CD4-positive, alpha-beta T cell (primary cell): Measurements from ENCODE around the gene DPEP2. TPM values are rescaled to one million over a fixed set of nuclear protein-coding genes. Genes with fewer than 3 reads are reported as not detected.

Experiments
- ATAC-seq: fragments of 200-7000 bp; cut with Tn5 transposase; one replicate; pipeline ENCODE4 v1.10.0; 2022; ENCODE audit warnings: mild to moderate bottlenecking; ENCODE audit not compliant: poor library complexity
- CTCF ChIA-PET: fragments of 350-600 bp; sonication (Branson Sonifier 250); formaldehyde crosslinking; loops from one replicate; lab custom pipeline; 2021; ENCODE audit warnings: antibody characterized with exemption, inconsistent platforms; lab: Charles Lee
- POLR2A ChIA-PET: fragments of 350-600 bp; sonication (Branson Sonifier 250); formaldehyde crosslinking; loops from one replicate; lab custom pipeline; 2021; ENCODE audit warnings: antibody characterized with exemption, inconsistent platforms; lab: Charles Lee
- DNase-seq, 14 experiments: peaks; one replicate each; pipeline ENCODE4 v3.0.0-alpha.2; 2013 to 2020; ENCODE audit warnings: mixed read lengths in 2 of 14
- H3K27ac ChIP-seq, 2 donors: one replicate each; pipeline versions ENCODE4 v1.5.1 to v1.7.0; 2013; ENCODE audit warnings: low read length in 2 of 2, low read depth in 1 of 2, mild to moderate bottlenecking in 1 of 2
- H3K27me3 ChIP-seq, 2 experiments: 1 replicate in 1 of 2; 2 replicates in 1 of 2; pipeline versions ENCODE4 v1.6.1 to v1.7.0; 2013; ENCODE audit warnings: low read length in 2 of 2, control low read depth in 1 of 2, mild to moderate bottlenecking in 1 of 2, moderate library complexity in 1 of 2; ENCODE audit not compliant: insufficient read depth in 2 of 2, control insufficient read depth in 1 of 2
- H3K36me3 ChIP-seq: one replicate; pipeline ENCODE4 v1.6.1; 2013; ENCODE audit warnings: low read length, control low read depth; ENCODE audit not compliant: insufficient read depth
- H3K4me1 ChIP-seq: one replicate; pipeline ENCODE4 v1.6.1; 2013; ENCODE audit warnings: low read length, control low read depth; ENCODE audit not compliant: insufficient read depth
- H3K4me3 ChIP-seq: one replicate; pipeline ENCODE4 v1.5.1; 2013; ENCODE audit warnings: mild to moderate bottlenecking, low read length, moderate library complexity
- H3K9me3 ChIP-seq, 2 experiments: 1 replicate in 1 of 2; 2 replicates in 1 of 2; pipeline versions ENCODE4 v1.6.1 to v1.7.0; 2013; ENCODE audit warnings: low read length in 2 of 2, mild to moderate bottlenecking in 2 of 2, control low read depth in 1 of 2, moderate library complexity in 1 of 2; ENCODE audit not compliant: control insufficient read depth in 1 of 2, insufficient read depth in 1 of 2
- H3K27ac Mint-ChIP-seq: one replicate; pipeline ENCODE4 v1.8.0; 2020; ENCODE audit warnings: mixed read lengths
- H3K27me3 Mint-ChIP-seq: one replicate; pipeline ENCODE4 v1.8.0; 2021; ENCODE audit warnings: mixed read lengths
- H3K36me3 Mint-ChIP-seq: one replicate; pipeline ENCODE4 v1.8.0; 2021; ENCODE audit warnings: low read depth, mixed read lengths
- H3K4me1 Mint-ChIP-seq: one replicate; pipeline ENCODE4 v1.8.0; 2021; ENCODE audit warnings: low read depth, mixed read lengths
- H3K4me3 Mint-ChIP-seq: one replicate; pipeline ENCODE4 v1.8.0; 2020; ENCODE audit warnings: mild to moderate bottlenecking, mixed read lengths
- H3K9me3 Mint-ChIP-seq: one replicate; pipeline ENCODE4 v1.8.0; 2020; ENCODE audit warnings: mixed read lengths
- CTCF ChIP-seq: fragments of 200-600 bp; IDR thresholded peaks from one replicate; pipeline ENCODE4 v1.8.0; 2022; ENCODE audit warnings: antibody characterized with exemption, mild to moderate bottlenecking
- intact Hi-C, 2 experiments: fragments of 100-400 bp; cut with DNase I in 1 of 2; cut with micrococcal nuclease in 1 of 2; formaldehyde crosslinking; loops; one replicate each; pipeline versions ENCODE4 v1.15.1 to v1.9.0; 2023 to 2025; cut with DNase I, micrococcal nuclease
- total RNA-seq, 174 experiments: library from RNA in 2 of 174; stranded (reverse) in 2 of 174; gene quantifications; one replicate each; pipeline ENCODE4 v1.2.3 and lab custom pipeline; 2021 to 2026

Gene DPEP2
- total RNA-seq, 2 experiments from 2014 or later = 42.2 to 43.5 TPM

GRCh38 chr16:67946128-67946569, 53.1 kb downstream of the DPEP2 start:
- H3K36me3 ChIP-seq = peaks cover 50% of the 10 kb centered on the region

GRCh38 chr16:67945392-67945933, 53.8 kb downstream of the DPEP2 start:
- H3K4me1 Mint-ChIP-seq = peaks cover 14% of the 10 kb centered on the region
- no peak overlapping the region for H3K4me3 ChIP-seq
- peaks cover 46% of the 10 kb centered on the region for H3K36me3 ChIP-seq
- no peak for DNase-seq
- no peaks in the 10 kb centered on the region for H3K27me3 Mint-ChIP-seq
- H3K4me1 ChIP-seq = peaks cover 27% of the 10 kb centered on the region
- H3K9me3 ChIP-seq = no peaks in the 10 kb centered on the region
- H3K9me3 Mint-ChIP-seq = no peaks in the 10 kb centered on the region
- intact Hi-C loops = no loop called here
- no peak overlapping the region for H3K27ac Mint-ChIP-seq
- H3K27ac ChIP-seq = no peak overlapping the region
- H3K27me3 ChIP-seq = no peaks in the 10 kb centered on the region
- CTCF ChIA-PET = no interaction called here
- no peak overlapping the region for H3K4me3 Mint-ChIP-seq
- H3K36me3 Mint-ChIP-seq = peaks cover 15% of the 10 kb centered on the region
- POLR2A ChIA-PET = interaction anchor here (1.2 kb wide), 1 partner anchor 10 kb away, joined by 5 read pairs; the partner anchor contains the start of gene PSMB10
- ATAC-seq = no peak
- no peak for TF ChIP-seq CTCF

More at GRCh38 chr16:67946128-67946569, 53.1 kb downstream of the DPEP2 start:
- H3K4me3 Mint-ChIP-seq = no peak overlapping the region
- no peaks in the 10 kb centered on the region for H3K27me3 ChIP-seq
- no peak overlapping the region for H3K27ac ChIP-seq
- H3K27ac Mint-ChIP-seq = no peak overlapping the region
- H3K36me3 Mint-ChIP-seq = peaks cover 15% of the 10 kb centered on the region
- TF ChIP-seq CTCF = no peak
- intact Hi-C loops = no loop called here
- H3K9me3 Mint-ChIP-seq = no peaks in the 10 kb centered on the region
- no peak overlapping the region for H3K4me3 ChIP-seq
- CTCF ChIA-PET = no interaction called here
- POLR2A ChIA-PET = interaction anchor here (0.6 to 1.4 kb wide), 2 partner anchors 8 to 10 kb away, joined by 3 to 4 read pairs; no protein-coding TSS in a partner anchor
- H3K9me3 ChIP-seq = no peaks in the 10 kb centered on the region
- peaks cover 20% of the 10 kb centered on the region for H3K4me1 ChIP-seq
- no peak for ATAC-seq
- no peak for DNase-seq
- peaks cover 11% of the 10 kb centered on the region for H3K4me1 Mint-ChIP-seq
- H3K27me3 Mint-ChIP-seq = no peaks in the 10 kb centered on the region

- intact Hi-C loops = no loop called here
- DNase-seq = no peak
- no peak overlapping the region for H3K27ac ChIP-seq
- H3K27me3 ChIP-seq = no peaks in the 10 kb centered on the region
- no peaks in the 10 kb centered on the region for H3K9me3 ChIP-seq
- peaks cover 20% of the 10 kb centered on the region for H3K4me1 Mint-ChIP-seq
- ChIA-PET POLR2A (interaction anchor here (1.2 kb wide), 1 partner anchor 9 kb away, joined by 5 read pairs; the partner anchor contains the start of gene PSMB10), CTCF (interaction anchor here (1.5 kb wide), 1 partner anchor 128 kb away, joined by 4 read pairs; no protein-coding TSS in a partner anchor)
- peaks cover 15% of the 10 kb centered on the region for H3K36me3 Mint-ChIP-seq
- no peak for ATAC-seq
- peaks cover 41% of the 10 kb centered on the region for H3K36me3 ChIP-seq
- no peak overlapping the region for H3K4me3 ChIP-seq
- no peaks in the 10 kb centered on the region for H3K27me3 Mint-ChIP-seq
- peaks cover 33% of the 10 kb centered on the region for H3K4me1 ChIP-seq
- no peak overlapping the region for H3K4me3 Mint-ChIP-seq
- TF ChIP-seq CTCF = no peak
- H3K27ac Mint-ChIP-seq = no peak overlapping the region
- no peaks in the 10 kb centered on the region for H3K9me3 Mint-ChIP-seq
These were observed 54.4 kb downstream of the DPEP2 start for GRCh38 chr16:67944690-67945391.
